CD14-positive monocyte (primary cell): ENCODE results near the gene PTPN2. TPM values are rescaled to one million over a fixed set of nuclear protein-coding genes. Genes with fewer than 3 reads are reported as not detected.

Experiments
- DNase-seq, 3 donors: peaks; one replicate each; pipeline ENCODE4 v3.0.0-alpha.2; 2011 to 2022
- H2AFZ ChIP-seq: 2 replicates; pipeline ENCODE4 v1.6.0; 2012; ENCODE audit warnings: mild to moderate bottlenecking, low read depth, low read length, inconsistent platforms; ENCODE audit not compliant: insufficient read depth, poor library complexity, severe bottlenecking
- H3K27ac ChIP-seq, 2 donors: 1 replicate in 1 of 2; 2 replicates in 1 of 2; pipeline ENCODE4 v1.5.1; 2012 to 2013; ENCODE audit warnings: low read length in 2 of 2, control low read depth in 1 of 2, inconsistent platforms in 1 of 2, low read depth in 1 of 2, mild to moderate bottlenecking in 1 of 2
- H3K27me3 ChIP-seq, 2 donors: one replicate each; pipeline versions ENCODE4 v1.6.0 to v1.6.1; 2011 to 2013; ENCODE audit warnings: low read length in 2 of 2; ENCODE audit not compliant: control insufficient read depth in 2 of 2, insufficient read depth in 2 of 2
- H3K36me3 ChIP-seq, 2 donors: replicated peaks in 1 of 2; 1 replicate in 1 of 2; 2 replicates in 1 of 2; pipeline versions ENCODE4 v1.5.1 to v1.6.1; 2012 to 2013; ENCODE audit warnings: low read length in 2 of 2, control low read depth in 1 of 2, inconsistent platforms in 1 of 2, mild to moderate bottlenecking in 1 of 2; ENCODE audit not compliant: insufficient read depth in 2 of 2, control insufficient read depth in 1 of 2
- H3K4me1 ChIP-seq, 2 donors: 1 replicate in 1 of 2; 2 replicates in 1 of 2; pipeline versions ENCODE4 v1.5.1 to v1.6.1; 2012 to 2013; ENCODE audit warnings: low read length in 2 of 2, control low read depth in 1 of 2, inconsistent platforms in 1 of 2, mild to moderate bottlenecking in 1 of 2, moderate library complexity in 1 of 2; ENCODE audit not compliant: insufficient read depth in 2 of 2, control insufficient read depth in 1 of 2
- H3K4me2 ChIP-seq: replicated peaks from 2 replicates; pipeline ENCODE3; 2012; ENCODE audit warnings: low read length, moderate library complexity, mild to moderate bottlenecking; ENCODE audit not compliant: poor library complexity, severe bottlenecking; ENCODE audit errors: extremely low read depth
- H3K4me3 ChIP-seq, 3 experiments: fragments of 200-600 bp in 1 of 3; sonication (generic) in 1 of 3; replicated peaks in 1 of 3; 1 replicate in 2 of 3; 2 replicates in 1 of 3; pipeline ENCODE4 v1.5.1; 2011 to 2013; ENCODE audit warnings: low read length in 3 of 3, mild to moderate bottlenecking in 3 of 3, control low read depth in 2 of 3, low read depth in 2 of 3, inconsistent platforms in 1 of 3, moderate library complexity in 1 of 3
- H3K79me2 ChIP-seq: 2 replicates; pipeline ENCODE4 v1.6.0; 2012; ENCODE audit warnings: mild to moderate bottlenecking, control low read depth, inconsistent platforms, low read length, moderate library complexity; ENCODE audit not compliant: insufficient read depth
- H3K9ac ChIP-seq: 2 replicates; pipeline ENCODE4 v1.6.0; 2017; ENCODE audit warnings: low read length, mild to moderate bottlenecking; ENCODE audit not compliant: insufficient read depth, poor library complexity, severe bottlenecking
- H3K9me3 ChIP-seq, 2 donors: replicated peaks in 1 of 2; 1 replicate in 1 of 2; 2 replicates in 1 of 2; pipeline versions ENCODE4 v1.5.1 to v1.6.1; 2012 to 2013; ENCODE audit warnings: low read length in 2 of 2, control low read depth in 1 of 2; ENCODE audit not compliant: control insufficient read depth in 1 of 2, insufficient read depth in 1 of 2
- H4K20me1 ChIP-seq: 2 replicates; pipeline ENCODE4 v1.6.0; 2012; ENCODE audit warnings: mild to moderate bottlenecking, low read length, control low read depth, moderate library complexity; ENCODE audit not compliant: insufficient read depth
- H3K27ac Mint-ChIP-seq, 7 donors: one replicate each; pipeline ENCODE4 v1.8.0; 2020; ENCODE audit warnings: mild to moderate bottlenecking in 7 of 7, mixed read lengths in 7 of 7, moderate library complexity in 6 of 7, inconsistent platforms in 2 of 7
- H3K27me3 Mint-ChIP-seq, 3 donors: one replicate each; pipeline ENCODE4 v1.8.0; 2021 to 2022; ENCODE audit warnings: low read depth in 3 of 3, mild to moderate bottlenecking in 3 of 3, mixed read lengths in 3 of 3, moderate library complexity in 3 of 3, inconsistent platforms in 1 of 3
- H3K36me3 Mint-ChIP-seq, 2 donors: one replicate each; pipeline ENCODE4 v1.8.0; 2020; ENCODE audit warnings: mixed read lengths in 2 of 2, inconsistent platforms in 1 of 2, mild to moderate bottlenecking in 1 of 2
- H3K4me1 Mint-ChIP-seq: one replicate; pipeline ENCODE4 v1.8.0; 2020; ENCODE audit warnings: mild to moderate bottlenecking, mixed read lengths
- H3K4me3 Mint-ChIP-seq, 2 donors: one replicate each; pipeline ENCODE4 v1.8.0; 2020; ENCODE audit warnings: mild to moderate bottlenecking in 2 of 2, mixed read lengths in 2 of 2, moderate library complexity in 1 of 2
- H3K9me3 Mint-ChIP-seq, 7 donors: one replicate each; pipeline ENCODE4 v1.8.0; 2020 to 2022; ENCODE audit warnings: mixed read lengths in 7 of 7, mild to moderate bottlenecking in 6 of 7, moderate library complexity in 6 of 7, inconsistent platforms in 2 of 7
- WGBS: methylation state at CpG from one replicate; pipeline ENCODE4 v1.1.5; 2013; ENCODE audit warnings: missing lambda C conversion rate; ENCODE audit not compliant: insufficient coverage; 5-methylcytosine and 5-hydroxymethylcytosine counted together
- intact Hi-C, 2 donors: fragments of 100-400 bp; cut with micrococcal nuclease; formaldehyde crosslinking; loops; one replicate each; pipeline versions ENCODE4 v1.15.0 to v1.15.1; 2023
- polyA plus RNA-seq, 3 donors: library from polyadenylated mRNA; depleted of rRNA in 1 of 3; unstranded in 2 of 3; stranded (reverse) in 1 of 3; fragments of 300-500 nt in 2 of 3; fragments of >200 nt in 1 of 3; fragmentation: Illumina TruSeq in 2 of 3; gene quantifications; 1 replicate in 2 of 3; 2 replicates in 1 of 3; pipeline ENCODE4 v1.2.3, GENCODE V29; 2012 to 2021
- TF ChIP-seq, protein P1 (sequence below): fragments of 200-600 bp; IDR thresholded peaks from one replicate; pipeline ENCODE4 v1.8.0; 2022; ENCODE audit warnings: antibody characterized with exemption, mild to moderate bottlenecking

The PTPN2 gene
- polyA plus RNA-seq, 3 donors = 55.6 to 108 (median 78.4) TPM

DNA sequence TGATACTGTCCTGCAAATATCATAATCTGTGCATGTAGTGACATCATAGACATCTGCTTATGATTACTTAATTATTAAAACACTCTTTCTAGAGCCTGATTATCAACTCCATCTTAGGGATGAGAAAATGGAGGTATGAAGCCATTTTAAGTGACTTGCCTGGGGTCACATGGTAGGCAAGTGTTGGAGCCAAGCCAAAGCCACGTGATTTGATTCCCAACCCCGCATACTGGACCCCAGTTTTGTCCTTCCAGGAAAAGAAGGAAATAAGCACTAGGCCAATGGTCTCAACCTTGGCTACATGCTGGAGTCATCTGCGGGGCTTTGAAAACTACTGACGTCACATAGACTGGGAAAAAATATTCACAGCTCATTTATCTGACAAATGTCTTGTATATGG lies 44.2 kb upstream of the PTPN2 start:
- intact Hi-C loops = no loop called here
- no peaks in the 10 kb centered on the region for H3K4me1 ChIP-seq
- no peaks in the 10 kb centered on the region for H3K79me2 ChIP-seq
- no peaks in the 10 kb centered on the region for H3K27me3 Mint-ChIP-seq
- no peak overlapping the region for H3K9ac ChIP-seq
- no peak overlapping the region for H3K27ac ChIP-seq
- H2AFZ ChIP-seq = no peak overlapping the region
- no peaks in the 10 kb centered on the region for H3K36me3 Mint-ChIP-seq
- no peaks in the 10 kb centered on the region for H3K4me1 Mint-ChIP-seq
- no peaks in the 10 kb centered on the region for H3K9me3 ChIP-seq
- 40% methylated on average over 2 of the region's 4 CpGs for whole genome bisulfite sequencing
- H4K20me1 ChIP-seq = no peaks in the 10 kb centered on the region
- no peak overlapping the region for H3K4me3 ChIP-seq
- no peak for DNase-seq
- no peaks in the 10 kb centered on the region for H3K36me3 ChIP-seq
- H3K4me3 Mint-ChIP-seq = no peak overlapping the region
- no peaks in the 10 kb centered on the region for H3K27me3 ChIP-seq
- TF ChIP-seq, protein P1, sequence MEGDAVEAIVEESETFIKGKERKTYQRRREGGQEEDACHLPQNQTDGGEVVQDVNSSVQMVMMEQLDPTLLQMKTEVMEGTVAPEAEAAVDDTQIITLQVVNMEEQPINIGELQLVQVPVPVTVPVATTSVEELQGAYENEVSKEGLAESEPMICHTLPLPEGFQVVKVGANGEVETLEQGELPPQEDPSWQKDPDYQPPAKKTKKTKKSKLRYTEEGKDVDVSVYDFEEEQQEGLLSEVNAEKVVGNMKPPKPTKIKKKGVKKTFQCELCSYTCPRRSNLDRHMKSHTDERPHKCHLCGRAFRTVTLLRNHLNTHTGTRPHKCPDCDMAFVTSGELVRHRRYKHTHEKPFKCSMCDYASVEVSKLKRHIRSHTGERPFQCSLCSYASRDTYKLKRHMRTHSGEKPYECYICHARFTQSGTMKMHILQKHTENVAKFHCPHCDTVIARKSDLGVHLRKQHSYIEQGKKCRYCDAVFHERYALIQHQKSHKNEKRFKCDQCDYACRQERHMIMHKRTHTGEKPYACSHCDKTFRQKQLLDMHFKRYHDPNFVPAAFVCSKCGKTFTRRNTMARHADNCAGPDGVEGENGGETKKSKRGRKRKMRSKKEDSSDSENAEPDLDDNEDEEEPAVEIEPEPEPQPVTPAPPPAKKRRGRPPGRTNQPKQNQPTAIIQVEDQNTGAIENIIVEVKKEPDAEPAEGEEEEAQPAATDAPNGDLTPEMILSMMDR = no peak
- no peak overlapping the region for H3K27ac Mint-ChIP-seq
- no peaks in the 10 kb centered on the region for H3K9me3 Mint-ChIP-seq
- H3K4me2 ChIP-seq = no peak overlapping the region

DNA sequence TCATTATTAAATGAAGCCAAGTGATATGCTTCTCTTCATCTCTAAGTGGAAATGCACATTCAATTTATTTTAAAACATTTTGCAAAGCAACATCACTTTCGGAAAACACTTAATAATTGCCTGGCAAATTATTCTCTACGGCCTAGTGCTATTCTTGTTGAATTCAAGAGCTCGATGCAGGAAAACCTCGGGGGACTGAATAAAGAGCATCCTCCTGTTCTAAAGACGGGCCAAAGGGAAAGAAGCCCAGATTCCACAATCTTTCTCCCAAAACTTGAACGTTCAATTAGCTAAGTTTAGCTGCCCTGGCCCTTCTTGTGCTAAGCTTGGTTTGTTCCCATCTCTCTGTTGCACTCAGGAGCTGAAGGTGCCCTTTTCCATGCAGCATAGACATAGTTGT lies 40.6 kb upstream of the PTPN2 start:
- Histone ChIP-seq H3K27ac (no peak overlapping the region), H3K9me3 (no peaks in the 10 kb centered on the region), H2AFZ (no peak overlapping the region), H3K79me2 (no peaks in the 10 kb centered on the region), H4K20me1 (no peaks in the 10 kb centered on the region), H3K27me3 (no peaks in the 10 kb centered on the region), H3K4me3 (no peak overlapping the region), H3K4me2 (no peak overlapping the region), H3K9ac (no peak overlapping the region), H3K36me3 (no peaks in the 10 kb centered on the region), H3K4me1 (no peaks in the 10 kb centered on the region)
- TF ChIP-seq, protein P1 = no peak
- no peak for DNase-seq
- Mint-ChIP-seq H3K4me3 (no peak overlapping the region), H3K27ac (no peak overlapping the region), H3K4me1 (no peaks in the 10 kb centered on the region), H3K36me3 (no peaks in the 10 kb centered on the region), H3K27me3 (no peaks in the 10 kb centered on the region), H3K9me3 (no peaks in the 10 kb centered on the region)
- intact Hi-C loops = no loop called here
- 94% methylated on average over 6 of the region's 6 CpGs for WGBS
